Nephron progenitor cell (in vitro differentiated cells): ENCODE measurements around the gene SLC19A2.

Experiments
- DNase-seq: peaks from one replicate; pipeline ENCODE4 v3.0.0; 2021
- H3K27ac Mint-ChIP-seq: 2 replicates; pipeline ENCODE4 v1.8.0; 2021; ENCODE audit warnings: mild to moderate bottlenecking, moderate library complexity, mixed read lengths
- H3K27me3 Mint-ChIP-seq: 2 replicates; pipeline ENCODE4 v1.8.0; 2021; ENCODE audit warnings: mild to moderate bottlenecking, low read depth, mixed read lengths; ENCODE audit not compliant: poor library complexity
- H3K36me3 Mint-ChIP-seq: 2 replicates; pipeline ENCODE4 v1.8.0; 2021; ENCODE audit warnings: low read depth, mixed read lengths
- H3K4me1 Mint-ChIP-seq: 2 replicates; pipeline ENCODE4 v1.8.0; 2021; ENCODE audit warnings: mixed read lengths
- H3K4me3 Mint-ChIP-seq: 2 replicates; pipeline ENCODE4 v1.8.0; 2021; ENCODE audit warnings: mild to moderate bottlenecking, moderate library complexity, mixed read lengths
- H3K9me3 Mint-ChIP-seq: 2 replicates; pipeline ENCODE4 v1.8.0; 2021; ENCODE audit warnings: mild to moderate bottlenecking, moderate library complexity, mixed read lengths
- TF ChIP-seq, protein P1 (sequence below): fragments of 200-600 bp; sonication (generic); IDR thresholded peaks from 2 replicates; pipeline ENCODE4 v1.5.0; 2021; ENCODE audit warnings: antibody characterized with exemption

The SLC19A2 gene

GRCh38 chr1:169528215-169529067 lies 42.7 kb upstream of the SLC19A2 start:
- TF ChIP-seq, protein P1, sequence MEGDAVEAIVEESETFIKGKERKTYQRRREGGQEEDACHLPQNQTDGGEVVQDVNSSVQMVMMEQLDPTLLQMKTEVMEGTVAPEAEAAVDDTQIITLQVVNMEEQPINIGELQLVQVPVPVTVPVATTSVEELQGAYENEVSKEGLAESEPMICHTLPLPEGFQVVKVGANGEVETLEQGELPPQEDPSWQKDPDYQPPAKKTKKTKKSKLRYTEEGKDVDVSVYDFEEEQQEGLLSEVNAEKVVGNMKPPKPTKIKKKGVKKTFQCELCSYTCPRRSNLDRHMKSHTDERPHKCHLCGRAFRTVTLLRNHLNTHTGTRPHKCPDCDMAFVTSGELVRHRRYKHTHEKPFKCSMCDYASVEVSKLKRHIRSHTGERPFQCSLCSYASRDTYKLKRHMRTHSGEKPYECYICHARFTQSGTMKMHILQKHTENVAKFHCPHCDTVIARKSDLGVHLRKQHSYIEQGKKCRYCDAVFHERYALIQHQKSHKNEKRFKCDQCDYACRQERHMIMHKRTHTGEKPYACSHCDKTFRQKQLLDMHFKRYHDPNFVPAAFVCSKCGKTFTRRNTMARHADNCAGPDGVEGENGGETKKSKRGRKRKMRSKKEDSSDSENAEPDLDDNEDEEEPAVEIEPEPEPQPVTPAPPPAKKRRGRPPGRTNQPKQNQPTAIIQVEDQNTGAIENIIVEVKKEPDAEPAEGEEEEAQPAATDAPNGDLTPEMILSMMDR = no peak
- Mint-ChIP-seq H3K27me3 (peaks cover 13% of the 10 kb centered on the region), H3K9me3 (peaks cover 3% of the 10 kb centered on the region), H3K36me3 (no peaks in the 10 kb centered on the region), H3K4me1 (no peaks in the 10 kb centered on the region), H3K4me3 (no peak overlapping the region), H3K27ac (no peak overlapping the region)
- no peak for DNase-seq

- no peaks in the 10 kb centered on the region for H3K9me3 Mint-ChIP-seq
- H3K27me3 Mint-ChIP-seq = peaks cover 6% of the 10 kb centered on the region
- no peak overlapping the region for H3K27ac Mint-ChIP-seq
- no peaks in the 10 kb centered on the region for H3K4me1 Mint-ChIP-seq
- H3K36me3 Mint-ChIP-seq = no peaks in the 10 kb centered on the region
- no peak overlapping the region for H3K4me3 Mint-ChIP-seq
- TF ChIP-seq, protein P1 = no peak
- DNase-seq = no peak
These were observed 41.9 kb upstream of the SLC19A2 start for GRCh38 chr1:169527451-169528214.

DNA sequence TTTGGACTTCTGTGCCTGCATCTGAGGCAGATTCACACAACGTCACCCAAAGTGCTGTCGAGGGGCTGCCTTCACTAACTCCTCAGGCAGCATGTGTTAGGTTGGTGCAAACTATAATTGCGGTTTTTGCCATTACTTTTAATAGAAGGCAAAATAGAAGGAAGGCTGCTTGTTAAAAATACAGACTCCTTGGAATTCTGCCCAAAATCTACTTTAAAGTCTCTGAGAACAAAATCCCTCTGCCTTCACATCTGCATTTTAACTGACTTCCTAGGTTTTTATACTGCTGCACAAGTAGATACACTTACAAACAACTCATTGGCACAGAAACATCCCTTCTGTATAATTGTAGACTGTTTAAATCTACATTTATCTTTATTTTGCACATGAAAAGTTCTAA lies 41.3 kb upstream of the SLC19A2 start:
- peaks cover 4% of the 10 kb centered on the region for H3K27me3 Mint-ChIP-seq
- no peak overlapping the region for H3K27ac Mint-ChIP-seq
- no peak overlapping the region for H3K4me3 Mint-ChIP-seq
- DNase-seq = no peak
- no peaks in the 10 kb centered on the region for H3K9me3 Mint-ChIP-seq
- H3K36me3 Mint-ChIP-seq = no peaks in the 10 kb centered on the region
- no peaks in the 10 kb centered on the region for H3K4me1 Mint-ChIP-seq
- TF ChIP-seq, protein P1 = no peak

GRCh38 chr1:169526120-169526832 lies 40.5 kb upstream of the SLC19A2 start:
- Mint-ChIP-seq H3K9me3 (no peaks in the 10 kb centered on the region), H3K27ac (no peak overlapping the region), H3K36me3 (no peaks in the 10 kb centered on the region), H3K4me1 (no peaks in the 10 kb centered on the region), H3K4me3 (no peak overlapping the region), H3K27me3 (peaks cover 4% of the 10 kb centered on the region)
- no peak for DNase-seq
- TF ChIP-seq, protein P1 = no peak

GRCh38 chr1:169525391-169525790 lies 39.6 kb upstream of the SLC19A2 start:
- H3K9me3 Mint-ChIP-seq = no peaks in the 10 kb centered on the region
- H3K4me1 Mint-ChIP-seq = no peaks in the 10 kb centered on the region
- DNase-seq = no peak
- H3K36me3 Mint-ChIP-seq = no peaks in the 10 kb centered on the region
- H3K27me3 Mint-ChIP-seq = peaks cover 4% of the 10 kb centered on the region
- no peak overlapping the region for H3K4me3 Mint-ChIP-seq
- TF ChIP-seq, protein P1 = no peak
- H3K27ac Mint-ChIP-seq = no peak overlapping the region
